Thoracic aorta (tissue), 2 donors: ENCODE data around the gene KIAA1671. TPM values are rescaled to one million over a fixed set of nuclear protein-coding genes. Genes with fewer than 3 reads are reported as not detected.

ENCODE experiments used
- ATAC-seq: fragments of 150-250 bp; one replicate; pipeline ENCODE4 v1.8.0; 2017; ENCODE audit warnings: low read depth; ENCODE audit not compliant: insufficient number of reproducible peaks, low FRiP score
- DNase-seq: peaks from one replicate; pipeline ENCODE4 v3.0.0-alpha.2; 2020; ENCODE audit warnings: low spot score
- H3K27ac ChIP-seq, 2 donors: fragments of 200-600 bp; sonication (generic); 1 replicate in 1 of 2; 2 replicates in 1 of 2; pipeline ENCODE4 v1.5.1; 2016; ENCODE audit warnings: mild to moderate bottlenecking in 2 of 2, moderate library complexity in 2 of 2
- H3K27me3 ChIP-seq: fragments of 200-600 bp; sonication (generic); replicated peaks from 2 replicates; pipeline ENCODE4 v1.6.0; 2016; ENCODE audit warnings: mild to moderate bottlenecking; ENCODE audit not compliant: insufficient read depth
- H3K36me3 ChIP-seq: fragments of 200-600 bp; sonication (generic); one replicate; pipeline ENCODE4 v1.5.1; 2016
- H3K4me1 ChIP-seq, 2 donors: fragments of 200-600 bp; sonication (generic); 1 replicate in 1 of 2; 2 replicates in 1 of 2; pipeline versions ENCODE4 v1.5.1 to v1.6.0; 2016; ENCODE audit warnings: low read depth in 2 of 2, mild to moderate bottlenecking in 1 of 2; ENCODE audit not compliant: control insufficient read depth in 1 of 2
- H3K4me3 ChIP-seq: fragments of 200-600 bp; sonication (generic); 2 replicates; pipeline ENCODE4 v1.5.1; 2016; ENCODE audit warnings: mild to moderate bottlenecking
- H3K9me3 ChIP-seq: fragments of 200-600 bp; sonication (generic); 2 replicates; pipeline ENCODE4 v1.5.1; 2016
- CTCF ChIP-seq: fragments of 200-600 bp; sonication (generic); IDR thresholded peaks from one replicate; pipeline ENCODE4 v1.5.1; 2019; ENCODE audit warnings: antibody characterized with exemption
- total RNA-seq, 2 donors: library from RNA; depleted of rRNA; stranded (reverse); fragments of >200 nt; gene quantifications; one replicate each; pipeline versions ENCODE4 v1.1.0 to v1.2.3, GENCODE V29; 2016

The KIAA1671 gene
- total RNA-seq, 2 donors from 2014 or later = 57.8 to 86.8 TPM

- ATAC-seq (no peak), DNase-seq (no peak)
- H3K4me3 ChIP-seq = no peak overlapping the region
- no peaks in the 10 kb centered on the region for H3K9me3 ChIP-seq
- TF ChIP-seq CTCF = no peak
- no peaks in the 10 kb centered on the region for H3K36me3 ChIP-seq
- H3K4me1 ChIP-seq = no peaks in the 10 kb centered on the region
- no peak overlapping the region for H3K27ac ChIP-seq
- no peaks in the 10 kb centered on the region for H3K27me3 ChIP-seq
Observed at GRCh38 chr22:24962094-24962493, 9.6 kb downstream of the KIAA1671 start.

DNA sequence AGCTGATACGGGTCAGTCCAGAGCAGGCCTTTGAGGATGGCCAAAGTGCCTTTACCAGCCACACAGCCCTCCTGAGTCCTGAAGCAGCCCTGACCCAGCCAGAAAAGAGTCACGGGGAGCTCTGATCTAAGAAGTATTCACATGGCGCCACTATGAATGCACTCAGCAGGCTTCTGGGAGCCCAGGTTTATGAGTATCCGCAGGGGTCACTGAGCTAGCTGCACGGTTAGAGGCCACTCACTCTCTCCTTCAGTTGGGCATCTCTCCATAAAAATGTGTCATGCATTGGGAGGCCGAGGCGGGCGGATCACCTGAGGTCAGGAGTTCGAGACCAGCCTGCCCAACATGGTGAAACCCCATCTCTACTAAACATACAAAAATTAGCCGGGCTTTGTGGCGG lies 10.3 kb downstream of the KIAA1671 start:
- H3K27ac ChIP-seq = no peak overlapping the region
- no peak for TF ChIP-seq CTCF
- no peak overlapping the region for H3K4me3 ChIP-seq
- H3K9me3 ChIP-seq = no peaks in the 10 kb centered on the region
- no peaks in the 10 kb centered on the region for H3K27me3 ChIP-seq
- DNase-seq (no peak), ATAC-seq (no peak)
- no peaks in the 10 kb centered on the region for H3K36me3 ChIP-seq
- no peaks in the 10 kb centered on the region for H3K4me1 ChIP-seq

- no peaks in the 10 kb centered on the region for H3K27me3 ChIP-seq
- H3K9me3 ChIP-seq = no peaks in the 10 kb centered on the region
- H3K4me1 ChIP-seq = no peaks in the 10 kb centered on the region
- ATAC-seq (no peak), DNase-seq (no peak)
- no peaks in the 10 kb centered on the region for H3K36me3 ChIP-seq
- H3K27ac ChIP-seq = no peak overlapping the region
- no peak for TF ChIP-seq CTCF
- no peak overlapping the region for H3K4me3 ChIP-seq
Observed at GRCh38 chr22:24964441-24964840, 11.9 kb downstream of the KIAA1671 start.

DNA sequence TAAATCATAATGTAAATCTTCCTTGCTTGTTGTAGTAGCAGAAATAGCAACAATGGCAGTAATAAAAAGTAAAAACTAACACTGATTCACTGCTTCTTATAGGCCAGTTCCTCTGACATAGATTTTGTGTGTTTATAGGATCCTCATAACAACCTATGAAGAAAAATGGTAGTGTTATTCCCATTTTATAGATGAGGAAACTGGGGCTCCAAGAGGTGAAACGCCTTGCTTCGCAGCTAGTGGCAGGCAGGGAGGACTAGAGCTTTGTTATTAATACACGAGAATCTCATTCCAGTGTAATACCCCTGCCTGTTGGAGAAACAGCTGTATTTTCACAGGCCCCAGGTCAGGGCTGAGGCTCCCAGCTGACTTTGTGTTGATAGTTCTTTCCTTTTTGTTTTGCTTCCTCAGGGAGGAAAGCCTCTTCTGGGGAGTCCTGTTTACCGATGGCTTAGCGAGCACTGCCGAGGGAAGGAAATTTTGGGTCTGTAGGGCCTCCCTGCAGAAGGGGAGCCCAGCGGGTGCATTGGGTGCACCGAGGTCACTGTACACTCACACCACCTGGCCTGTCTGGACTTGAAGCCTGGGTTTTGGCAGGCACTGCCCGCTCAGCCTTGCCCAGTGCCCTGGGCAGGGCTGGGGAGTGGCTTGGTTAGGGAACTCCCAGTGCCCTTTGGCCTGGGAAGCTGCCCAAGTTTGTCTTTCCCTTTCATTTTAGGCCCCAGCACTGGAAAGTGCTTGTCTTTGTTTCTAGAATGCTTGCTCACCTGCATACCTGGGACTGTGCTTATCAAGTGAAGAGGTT lies 13.5 kb downstream of the KIAA1671 start:
- TF ChIP-seq CTCF = no peak
- ATAC-seq = no peak
- no peak for DNase-seq
- Histone ChIP-seq H3K4me1 (no peaks in the 10 kb centered on the region), H3K36me3 (no peaks in the 10 kb centered on the region), H3K27ac (no peak overlapping the region), H3K4me3 (no peak overlapping the region), H3K27me3 (no peaks in the 10 kb centered on the region), H3K9me3 (no peaks in the 10 kb centered on the region)

DNA sequence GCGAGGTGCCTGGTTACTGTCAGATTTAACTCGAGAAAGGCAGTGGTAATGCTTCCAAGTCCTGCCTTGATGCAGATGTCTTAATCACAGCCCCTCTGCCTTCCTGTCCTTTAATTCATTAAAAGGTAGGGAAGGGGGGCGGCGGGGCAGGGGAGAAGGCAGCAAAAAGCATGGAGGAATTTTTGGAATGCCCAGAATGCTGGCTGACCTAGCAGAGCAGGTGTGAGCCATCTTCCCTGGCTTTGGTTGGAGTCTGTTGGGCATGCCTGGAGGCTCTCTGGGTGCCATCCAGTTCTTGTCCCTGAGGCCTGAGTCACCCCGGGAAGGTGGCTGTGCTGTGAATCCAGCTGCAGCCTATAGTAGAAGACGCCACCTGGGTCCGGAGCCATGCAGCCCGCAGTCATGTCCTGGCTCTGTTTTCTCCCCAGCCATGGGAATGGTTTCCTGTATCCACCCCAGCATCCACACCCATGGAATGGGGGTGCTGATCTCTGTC lies 15.6 kb downstream of the KIAA1671 start:
- no peaks in the 10 kb centered on the region for H3K9me3 ChIP-seq
- no peak for ATAC-seq

More for the DNA sequence above, 15.6 kb downstream of the KIAA1671 start:
- Histone ChIP-seq H3K4me3 (no peak overlapping the region), H3K4me1 (no peaks in the 10 kb centered on the region), H3K27me3 (no peaks in the 10 kb centered on the region), H3K27ac (no peak overlapping the region), H3K36me3 (no peaks in the 10 kb centered on the region)
- TF ChIP-seq CTCF = no peak
- no peak for DNase-seq
